Measurements from ENCODE around the gene AZI2. TPM values are rescaled to one million over a fixed set of nuclear protein-coding genes. Genes with fewer than 3 reads are reported as not detected.

The AZI2 gene
- total RNA-seq, 1 donor from 2014 or later, result 25.1 TPM

DNA sequence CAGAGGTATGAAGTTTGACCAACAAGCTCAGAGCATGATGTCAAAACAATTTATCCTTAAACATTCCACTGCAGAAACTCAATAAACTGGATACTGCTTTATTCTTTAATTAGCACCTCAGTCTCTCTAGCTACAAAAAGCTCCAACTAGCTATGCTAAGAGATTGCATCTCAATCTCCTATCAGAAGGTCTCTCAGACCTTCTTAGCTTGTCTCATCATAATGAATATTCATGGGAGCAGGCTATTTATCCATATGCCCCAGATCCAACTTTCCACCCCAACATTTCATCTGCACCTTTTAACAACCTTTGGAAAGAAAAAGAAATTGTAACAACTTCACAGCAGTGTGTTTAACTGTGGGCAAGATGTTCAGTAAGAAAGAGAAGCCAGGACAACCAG lies 11.4 kb downstream of the AZI2 start:
- Histone ChIP-seq H3K27ac (ENCODE audit: low read depth, low read length) (no peak overlapping the region), H3K4me3 (ENCODE audit: low read length in 3 of 3) (no peak overlapping the region), H3K36me3 (ENCODE audit: control insufficient read depth in 3 of 3, insufficient read depth in 3 of 3, low read length in 3 of 3) (peaks cover 3 to 32% (median 19%) of the 10 kb centered on the region in 3 donors), H3K9me3 (ENCODE audit: control insufficient read depth in 3 of 3, low read length in 3 of 3) (no peaks in the 10 kb centered on the region), H3K4me1 (ENCODE audit: control insufficient read depth in 3 of 3, insufficient read depth in 3 of 3, low read length in 3 of 3) (no peaks in the 10 kb centered on the region), H3K27me3 (ENCODE audit: control insufficient read depth in 3 of 3, insufficient read depth in 3 of 3, low read length in 3 of 3) (no peaks in the 10 kb centered on the region), H3K9ac (ENCODE audit: low read depth in 1 of 3, low read length in 3 of 3) (no peak overlapping the region)

DNA sequence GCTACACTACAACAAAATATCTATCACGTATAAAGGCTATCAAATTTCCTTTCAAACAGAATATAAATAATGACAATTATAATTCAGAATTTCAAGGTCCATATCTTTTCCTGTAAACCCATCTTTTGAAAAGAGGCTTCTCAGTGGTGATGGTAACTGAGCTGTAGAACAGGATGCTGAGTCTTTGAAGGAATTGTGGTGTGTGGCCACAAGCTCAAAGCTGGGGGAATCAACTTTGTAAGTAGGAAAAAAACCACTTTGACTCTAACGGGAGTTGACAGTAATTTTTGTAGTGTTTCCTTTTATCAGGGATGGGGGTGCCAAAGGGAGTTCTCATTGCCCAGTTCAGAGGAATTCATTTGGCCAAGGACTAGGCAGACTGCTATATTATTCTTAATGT lies 13.4 kb downstream of the AZI2 start:
- H3K4me3 ChIP-seq (ENCODE audit: low read length in 3 of 3), result no peak overlapping the region
- H3K9me3 ChIP-seq (ENCODE audit: control insufficient read depth in 3 of 3, low read length in 3 of 3), result no peaks in the 10 kb centered on the region
- H3K27ac ChIP-seq (ENCODE audit: low read depth, low read length), result no peak overlapping the region
- H3K4me1 ChIP-seq (ENCODE audit: control insufficient read depth in 3 of 3, insufficient read depth in 3 of 3, low read length in 3 of 3), result no peaks in the 10 kb centered on the region
- H3K36me3 ChIP-seq (ENCODE audit: control insufficient read depth in 3 of 3, insufficient read depth in 3 of 3, low read length in 3 of 3), result peaks cover 3 to 32% (median 19%) of the 10 kb centered on the region in 3 donors
- no peaks in the 10 kb centered on the region for H3K27me3 ChIP-seq (ENCODE audit: control insufficient read depth in 3 of 3, insufficient read depth in 3 of 3, low read length in 3 of 3)
- H3K9ac ChIP-seq (ENCODE audit: low read depth in 1 of 3, low read length in 3 of 3), result no peak overlapping the region

DNA sequence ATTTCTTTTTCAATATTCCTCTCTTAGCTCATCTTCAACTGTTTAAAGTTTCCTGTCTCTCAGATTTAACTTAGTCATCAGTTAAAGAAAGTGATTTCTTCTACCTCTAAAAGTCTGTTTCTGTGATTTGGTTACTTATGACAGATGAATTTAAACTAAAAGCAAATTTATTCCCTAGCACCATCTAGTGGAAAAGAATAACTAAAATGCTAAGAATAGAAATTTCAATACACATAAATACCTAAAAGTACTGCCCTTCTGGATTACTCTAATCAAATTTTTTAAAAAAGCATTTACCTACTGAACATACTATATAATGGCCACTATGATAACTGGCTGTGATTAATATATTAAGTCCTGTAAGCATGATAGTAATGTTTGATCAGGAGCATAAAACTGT lies 14.1 kb downstream of the AZI2 start:
- H3K9ac ChIP-seq (ENCODE audit: low read depth in 1 of 3, low read length in 3 of 3), result no peak overlapping the region
- no peaks in the 10 kb centered on the region for H3K27me3 ChIP-seq (ENCODE audit: control insufficient read depth in 3 of 3, insufficient read depth in 3 of 3, low read length in 3 of 3)
- H3K36me3 ChIP-seq (ENCODE audit: control insufficient read depth in 3 of 3, insufficient read depth in 3 of 3, low read length in 3 of 3), result peaks cover 3 to 32% (median 23%) of the 10 kb centered on the region in 3 donors
- no peaks in the 10 kb centered on the region for H3K9me3 ChIP-seq (ENCODE audit: control insufficient read depth in 3 of 3, low read length in 3 of 3)
- no peak overlapping the region for H3K27ac ChIP-seq (ENCODE audit: low read depth, low read length)
- no peak overlapping the region for H3K4me3 ChIP-seq (ENCODE audit: low read length in 3 of 3)
- H3K4me1 ChIP-seq (ENCODE audit: control insufficient read depth in 3 of 3, insufficient read depth in 3 of 3, low read length in 3 of 3), result no peaks in the 10 kb centered on the region

GRCh38 chr3:28328188-28329151 lies 20.2 kb downstream of the AZI2 start:
- Histone ChIP-seq H3K36me3 (ENCODE audit: control insufficient read depth in 3 of 3, insufficient read depth in 3 of 3, low read length in 3 of 3) (peaks cover 3 to 33% (median 23%) of the 10 kb centered on the region in 3 donors), H3K4me3 (ENCODE audit: low read length in 3 of 3) (no peak overlapping the region), H3K27me3 (ENCODE audit: control insufficient read depth in 3 of 3, insufficient read depth in 3 of 3, low read length in 3 of 3) (no peaks in the 10 kb centered on the region), H3K27ac (ENCODE audit: low read depth, low read length) (no peak overlapping the region), H3K4me1 (ENCODE audit: control insufficient read depth in 3 of 3, insufficient read depth in 3 of 3, low read length in 3 of 3) (no peaks in the 10 kb centered on the region), H3K9ac (ENCODE audit: low read depth in 1 of 3, low read length in 3 of 3) (no peak overlapping the region), H3K9me3 (ENCODE audit: control insufficient read depth in 3 of 3, low read length in 3 of 3) (no peaks in the 10 kb centered on the region)

GRCh38 chr3:28326458-28326926 lies 22.1 kb downstream of the AZI2 start:
- Histone ChIP-seq H3K27ac (ENCODE audit: low read depth, low read length) (no peak overlapping the region), H3K36me3 (ENCODE audit: control insufficient read depth in 3 of 3, insufficient read depth in 3 of 3, low read length in 3 of 3) (peaks cover 3 to 33% (median 20%) of the 10 kb centered on the region in 3 donors), H3K9ac (ENCODE audit: low read depth in 1 of 3, low read length in 3 of 3) (no peak overlapping the region), H3K4me3 (ENCODE audit: low read length in 3 of 3) (no peak overlapping the region), H3K27me3 (ENCODE audit: control insufficient read depth in 3 of 3, insufficient read depth in 3 of 3, low read length in 3 of 3) (no peaks in the 10 kb centered on the region), H3K4me1 (ENCODE audit: control insufficient read depth in 3 of 3, insufficient read depth in 3 of 3, low read length in 3 of 3) (no peaks in the 10 kb centered on the region), H3K9me3 (ENCODE audit: control insufficient read depth in 3 of 3, low read length in 3 of 3) (no peaks in the 10 kb centered on the region)

GRCh38 chr3:28322464-28322863 lies 26.2 kb downstream of the AZI2 start:
- no peak overlapping the region for H3K9ac ChIP-seq (ENCODE audit: low read depth in 1 of 3, low read length in 3 of 3)
- no peaks in the 10 kb centered on the region for H3K4me1 ChIP-seq (ENCODE audit: control insufficient read depth in 3 of 3, insufficient read depth in 3 of 3, low read length in 3 of 3)
- H3K4me3 ChIP-seq (ENCODE audit: low read length in 3 of 3), result no peak overlapping the region
- H3K9me3 ChIP-seq (ENCODE audit: control insufficient read depth in 3 of 3, low read length in 3 of 3), result no peaks in the 10 kb centered on the region
- H3K27me3 ChIP-seq (ENCODE audit: control insufficient read depth in 3 of 3, insufficient read depth in 3 of 3, low read length in 3 of 3), result no peaks in the 10 kb centered on the region
- H3K27ac ChIP-seq (ENCODE audit: low read depth, low read length), result no peak overlapping the region
- peaks cover 3 to 35% (median 30%) of the 10 kb centered on the region in 3 donors for H3K36me3 ChIP-seq (ENCODE audit: control insufficient read depth in 3 of 3, insufficient read depth in 3 of 3, low read length in 3 of 3)

DNA sequence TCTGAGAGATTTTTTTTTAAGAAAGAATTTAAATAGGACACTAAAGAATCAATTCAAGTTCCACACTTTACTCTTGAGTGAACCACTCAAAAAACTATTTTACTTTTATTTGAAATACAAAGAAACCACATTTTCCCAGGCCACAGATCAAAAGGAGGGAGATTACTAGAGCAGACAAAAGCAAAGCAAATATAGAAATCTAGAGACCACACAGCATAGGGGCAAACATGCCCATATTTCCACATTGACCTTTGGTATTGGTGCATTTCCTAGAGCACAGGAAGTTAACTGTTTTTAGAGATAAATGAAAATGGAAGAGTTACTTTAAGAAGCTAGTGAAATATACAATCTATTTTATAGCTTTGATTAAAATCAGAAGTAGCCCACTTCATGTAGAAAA lies 27.6 kb downstream of the AZI2 start:
- H3K9ac ChIP-seq (ENCODE audit: low read depth in 1 of 3, low read length in 3 of 3), result no peak overlapping the region
- H3K27me3 ChIP-seq (ENCODE audit: control insufficient read depth in 3 of 3, insufficient read depth in 3 of 3, low read length in 3 of 3), result no peaks in the 10 kb centered on the region
- H3K27ac ChIP-seq (ENCODE audit: low read depth, low read length), result no peak overlapping the region
- no peaks in the 10 kb centered on the region for H3K9me3 ChIP-seq (ENCODE audit: control insufficient read depth in 3 of 3, low read length in 3 of 3)
- H3K36me3 ChIP-seq (ENCODE audit: control insufficient read depth in 3 of 3, insufficient read depth in 3 of 3, low read length in 3 of 3), result peaks cover 0 to 29% (median 23%) of the 10 kb centered on the region in 3 donors
- H3K4me1 ChIP-seq (ENCODE audit: control insufficient read depth in 3 of 3, insufficient read depth in 3 of 3, low read length in 3 of 3), result no peaks in the 10 kb centered on the region
- no peak overlapping the region for H3K4me3 ChIP-seq (ENCODE audit: low read length in 3 of 3)

GRCh38 chr3:28317438-28318022 lies 31.1 kb downstream of the AZI2 start:
- no peak overlapping the region for H3K4me3 ChIP-seq (ENCODE audit: low read length in 3 of 3)
- H3K27me3 ChIP-seq (ENCODE audit: control insufficient read depth in 3 of 3, insufficient read depth in 3 of 3, low read length in 3 of 3), result no peaks in the 10 kb centered on the region
- H3K9me3 ChIP-seq (ENCODE audit: control insufficient read depth in 3 of 3, low read length in 3 of 3), result no peaks in the 10 kb centered on the region
- no peak overlapping the region for H3K9ac ChIP-seq (ENCODE audit: low read depth in 1 of 3, low read length in 3 of 3)
- H3K27ac ChIP-seq (ENCODE audit: low read depth, low read length), result no peak overlapping the region
- no peaks in the 10 kb centered on the region for H3K4me1 ChIP-seq (ENCODE audit: control insufficient read depth in 3 of 3, insufficient read depth in 3 of 3, low read length in 3 of 3)
- peaks cover 0 to 15% (median 3%) of the 10 kb centered on the region in 3 donors for H3K36me3 ChIP-seq (ENCODE audit: control insufficient read depth in 3 of 3, insufficient read depth in 3 of 3, low read length in 3 of 3)

GRCh38 chr3:28316226-28316625 lies 32.4 kb downstream of the AZI2 start:
- H3K9me3 ChIP-seq (ENCODE audit: control insufficient read depth in 3 of 3, low read length in 3 of 3), result no peaks in the 10 kb centered on the region
- no peak overlapping the region for H3K9ac ChIP-seq (ENCODE audit: low read depth in 1 of 3, low read length in 3 of 3)
- H3K36me3 ChIP-seq (ENCODE audit: control insufficient read depth in 3 of 3, insufficient read depth in 3 of 3, low read length in 3 of 3), result peaks cover 0 to 12% (median 3%) of the 10 kb centered on the region in 3 donors
- no peak overlapping the region for H3K4me3 ChIP-seq (ENCODE audit: low read length in 3 of 3)
- no peaks in the 10 kb centered on the region for H3K4me1 ChIP-seq (ENCODE audit: control insufficient read depth in 3 of 3, insufficient read depth in 3 of 3, low read length in 3 of 3)
- no peak overlapping the region for H3K27ac ChIP-seq (ENCODE audit: low read depth, low read length)
- no peaks in the 10 kb centered on the region for H3K27me3 ChIP-seq (ENCODE audit: control insufficient read depth in 3 of 3, insufficient read depth in 3 of 3, low read length in 3 of 3)

DNA sequence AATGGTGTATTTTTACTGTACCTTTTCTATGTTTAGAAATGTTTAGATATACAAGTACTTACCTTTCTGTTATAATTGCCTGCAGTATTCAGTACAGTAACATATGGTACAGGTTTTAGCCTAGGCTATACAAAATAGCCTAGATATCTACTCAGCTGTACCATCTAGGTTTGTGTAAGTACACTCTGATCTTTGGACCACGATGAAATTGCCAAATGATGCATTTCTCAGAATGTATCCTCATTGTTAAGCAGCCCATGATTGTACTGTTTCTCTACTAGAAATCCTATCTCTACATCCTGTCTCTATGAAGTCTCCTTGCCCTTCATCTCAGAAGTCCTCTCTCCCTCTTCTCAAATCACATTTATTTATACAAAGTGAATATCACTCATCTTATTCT lies 32.9 kb downstream of the AZI2 start:
- no peaks in the 10 kb centered on the region for H3K9me3 ChIP-seq (ENCODE audit: control insufficient read depth in 3 of 3, low read length in 3 of 3)
- no peaks in the 10 kb centered on the region for H3K4me1 ChIP-seq (ENCODE audit: control insufficient read depth in 3 of 3, insufficient read depth in 3 of 3, low read length in 3 of 3)
- peaks cover 0 to 9% (median 3%) of the 10 kb centered on the region in 3 donors for H3K36me3 ChIP-seq (ENCODE audit: control insufficient read depth in 3 of 3, insufficient read depth in 3 of 3, low read length in 3 of 3)
- no peak overlapping the region for H3K27ac ChIP-seq (ENCODE audit: low read depth, low read length)
- no peaks in the 10 kb centered on the region for H3K27me3 ChIP-seq (ENCODE audit: control insufficient read depth in 3 of 3, insufficient read depth in 3 of 3, low read length in 3 of 3)
- no peak overlapping the region for H3K4me3 ChIP-seq (ENCODE audit: low read length in 3 of 3)
- no peak overlapping the region for H3K9ac ChIP-seq (ENCODE audit: low read depth in 1 of 3, low read length in 3 of 3)
